ENCODE data around the gene DAGLB.

DNA sequence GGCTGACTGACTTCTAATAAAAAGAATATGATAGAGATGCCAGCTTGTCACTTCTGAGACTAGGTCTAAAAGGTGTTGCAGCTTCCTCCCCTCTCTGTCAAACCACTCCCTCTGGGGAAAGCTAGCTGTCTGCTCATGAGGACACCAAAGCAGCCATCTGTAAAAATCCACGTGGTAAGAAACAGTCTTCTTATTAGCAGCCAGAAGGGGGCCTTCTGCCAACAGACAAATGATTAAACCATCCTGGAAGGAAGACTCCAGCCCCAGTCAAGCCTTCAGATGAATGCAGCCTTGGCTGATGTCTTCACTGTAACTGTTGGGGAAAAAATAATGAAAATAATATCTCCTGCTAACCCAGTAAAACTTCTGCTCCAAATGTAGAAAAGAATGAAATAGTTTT, 41.9 kb upstream of the DAGLB start:
- TF ChIP-seq POLR2A (IDR thresholded peaks at IDR 0.05; ENCODE audit: low read length) (no peak), GATA1 (IDR thresholded peaks at IDR 0.05; ENCODE audit: low read depth, low read length) (no peak)

Data from erythroblast (primary cell).